K562 (cell line): ENCODE data around the gene APCDD1L. TPM values are rescaled to one million over a fixed set of nuclear protein-coding genes. Genes with fewer than 3 reads are reported as not detected.

ENCODE experiments used
- ATAC-seq: fragments of 200-7000 bp; cut with Tn5 transposase; 3 replicates; pipeline ENCODE4 v1.9.1; 2020; ENCODE audit warnings: moderate library complexity
- BruUV-seq: library from RNA; stranded (reverse); fragments of 400-500 nt; replicated peaks from 2 replicates; lab custom pipeline; 2021; lab: Mats Ljungman, UMichigan
- CTCF ChIA-PET: fragments of 300-600 bp; formaldehyde crosslinking; extraction: SDS; loops from one replicate; lab custom pipeline; 2021; ENCODE audit warnings: low intra/inter-chr PET ratio; lab: Yijun Ruan, JAX
- POLR2A ChIA-PET: fragments of 300-600, 350-650 bp; sonication (Branson Sonifier 250); formaldehyde crosslinking; extraction: SDS; loops from one replicate; lab custom pipeline; 2021; ENCODE audit warnings: antibody characterized with exemption, inconsistent platforms; lab: Yijun Ruan, JAX
- DNase-seq, 4 experiments: peaks; one replicate each; pipeline versions ENCODE4 v3.0.0 to v3.0.0-alpha.2; 2011 to 2018; ENCODE audit warnings: low spot score in 3 of 4, mixed read lengths in 3 of 4; ENCODE audit errors: extremely low read depth in 1 of 4
- FAIRE-seq: peaks from 2 replicates; lab custom pipeline; 2011; peaks lifted over from hg19 to GRCh38; lab: Jason Lieb, UNC
- H2AFZ ChIP-seq: 2 replicates; pipeline ENCODE4 v1.6.0; 2011; ENCODE audit warnings: low read depth, low read length, control low read depth, inconsistent platforms
- H3K27ac ChIP-seq: fragments of 200-600 bp; 3 replicates; pipeline ENCODE4 v1.8.0; 2011; ENCODE audit warnings: low read depth, mild to moderate bottlenecking, control low read depth, inconsistent platforms, low read length, moderate library complexity, mixed read lengths; ENCODE audit errors: extremely low read depth
- H3K27me3 ChIP-seq, 2 experiments: fragments of 300-600 bp in 1 of 2; 2 replicates in 1 of 2; 3 replicates in 1 of 2; pipeline versions ENCODE4 v1.6.0 to v1.8.0; 2011; ENCODE audit warnings: inconsistent platforms in 2 of 2, low read length in 2 of 2, mild to moderate bottlenecking in 1 of 2, mixed read lengths in 1 of 2, moderate library complexity in 1 of 2; ENCODE audit not compliant: control insufficient read depth in 2 of 2, insufficient read depth in 2 of 2
- H3K36me3 ChIP-seq: fragments of 300-600 bp; 3 replicates; pipeline ENCODE4 v1.8.0; 2011; ENCODE audit warnings: mild to moderate bottlenecking, low read length, inconsistent platforms; ENCODE audit not compliant: control insufficient read depth, insufficient read depth
- H3K4me1 ChIP-seq, 2 experiments: fragments of 200-600 bp in 1 of 2; replicated peaks in 1 of 2; 2 replicates in 1 of 2; 3 replicates in 1 of 2; pipeline versions ENCODE4 v1.5.1 to v1.8.0; 2011; ENCODE audit warnings: inconsistent platforms in 2 of 2, low read length in 2 of 2, mild to moderate bottlenecking in 1 of 2, mixed read lengths in 1 of 2, moderate library complexity in 1 of 2; ENCODE audit not compliant: control insufficient read depth in 2 of 2, insufficient read depth in 2 of 2
- H3K4me2 ChIP-seq: 2 replicates; pipeline ENCODE4 v1.6.1; 2011; ENCODE audit warnings: low read length, control low read depth, inconsistent platforms, mixed read lengths; ENCODE audit not compliant: insufficient read depth
- H3K4me3 ChIP-seq: fragments of 200-600 bp; sonication (generic), shearing (Covaris generic); 2 replicates; pipeline ENCODE4 v1.5.1; 2016; ENCODE audit warnings: control low read depth, inconsistent platforms
- H3K79me2 ChIP-seq: fragments of 200-600 bp; 3 replicates; pipeline ENCODE4 v1.8.0; 2011; ENCODE audit warnings: low read length, inconsistent platforms; ENCODE audit not compliant: control insufficient read depth, insufficient read depth
- H3K9ac ChIP-seq, 2 experiments: 2 replicates each; pipeline versions ENCODE4 v1.6.0 to v1.6.1; 2011; ENCODE audit warnings: low read depth in 2 of 2, low read length in 2 of 2, control low read depth in 1 of 2, inconsistent platforms in 1 of 2, mild to moderate bottlenecking in 1 of 2, mixed read lengths in 1 of 2; ENCODE audit not compliant: insufficient read depth in 1 of 2
- H3K9me1 ChIP-seq: one replicate; pipeline ENCODE4 v1.6.0; 2011; ENCODE audit warnings: inconsistent platforms, mild to moderate bottlenecking, low read length, moderate library complexity; ENCODE audit not compliant: control insufficient read depth, insufficient read depth
- H3K9me3 ChIP-seq: replicated peaks from 2 replicates; pipeline ENCODE4 v1.5.1; 2011; ENCODE audit warnings: low read depth, low read length, inconsistent platforms; ENCODE audit not compliant: control insufficient read depth, insufficient read depth
- H4K20me1 ChIP-seq: replicated peaks from 2 replicates; pipeline ENCODE4 v1.6.1; 2011; ENCODE audit warnings: low read length, inconsistent platforms, mixed read lengths; ENCODE audit not compliant: control insufficient read depth, insufficient read depth
- CAMTA2 ChIP-seq: fragments of 250-450 bp; sonication (Bioruptor Pico); conservative IDR thresholded peaks from 2 replicates; pipeline ENCODE4 v1.5.1; 2022
- E2F4 ChIP-seq: sonication (generic); formaldehyde crosslinking; IDR thresholded peaks from 2 replicates; pipeline ENCODE4 v1.8.0; 2022; ENCODE audit warnings: mild to moderate bottlenecking, low read depth, missing genetic modification reagents
- KLF16 ChIP-seq: IDR thresholded peaks from 2 replicates; pipeline ENCODE4 v1.6.1; 2016; ENCODE audit warnings: antibody characterized with exemption
- MEF2A ChIP-seq: IDR thresholded peaks from 2 replicates; pipeline ENCODE4 v1.6.1; 2011; ENCODE audit warnings: low read depth, mild to moderate bottlenecking, low read length, moderate library complexity; ENCODE audit not compliant: control insufficient read depth
- RUNX1 ChIP-seq: sonication (generic); IDR thresholded peaks from 2 replicates; pipeline ENCODE4 v1.6.1; 2016; ENCODE audit warnings: antibody characterized with exemption, low read depth
- ZNF224 ChIP-seq: sonication (generic); formaldehyde crosslinking; IDR thresholded peaks from 2 replicates; pipeline ENCODE4 v1.8.0; 2022; ENCODE audit warnings: mild to moderate bottlenecking, missing genetic modification reagents
- ZNF445 ChIP-seq: fragments of 250-450 bp; sonication (Bioruptor Pico); IDR thresholded peaks from 2 replicates; pipeline ENCODE4 v1.4.0; 2020; ENCODE audit warnings: low read depth, mild to moderate bottlenecking, moderate library complexity
- ZNF717 ChIP-seq: fragments of 250-450 bp; sonication (Bioruptor Pico); IDR thresholded peaks from 2 replicates; pipeline ENCODE4 v1.5.0; 2021
- WGBS: fragments of 100-300 bp; shearing (Covaris generic); methylation state at CpG from one replicate; pipeline ENCODE4 v1.1.6; 2016; ENCODE audit warnings: low coverage, mixed read lengths; ENCODE audit not compliant: insufficient coverage; ENCODE audit errors: missing lambda C conversion rate; 5-methylcytosine and 5-hydroxymethylcytosine counted together
- in situ Hi-C: fragments of 300-500 bp; cut with MboI; formaldehyde crosslinking; loops from 4 replicates; pipeline ENCODE4 v1.15.0; 2018; ENCODE audit warnings: inconsistent platforms, mixed read lengths
- intact Hi-C: fragments of 100-400 bp; cut with micrococcal nuclease; formaldehyde crosslinking; loops from 2 replicates; pipeline ENCODE4 v1.14.2; 2022
- polyA plus RNA-seq, 8 experiments: library from polyadenylated mRNA; depleted of rRNA in 4 of 8; stranded (reverse) in 5 of 8; unstranded in 3 of 8; fragments of >200 nt; fragmentation: Nextera tagmentation in 2 of 8; fragmentation: Illumina TruSeq in 1 of 8; extraction: Ambion mirVana in 2 of 8; extraction: Trizol in 1 of 8; gene quantifications; 2 replicates each; pipeline versions ENCODE4 v1.2.1 to v1.2.3, GENCODE V29; 2011 to 2014; ENCODE audit warnings: inconsistent platforms in 1 of 8, missing spikeins in 1 of 8
- total RNA-seq, 7 experiments: library from RNA; depleted of rRNA in 6 of 7; stranded (reverse); fragments of >200 nt in 6 of 7; fragmentation: Illumina TruSeq in 2 of 7; extraction: Trizol in 2 of 7; gene quantifications; 2 replicates each; pipeline versions ENCODE4 v1.2.1 to v1.2.3, GENCODE V29; 2011 to 2021; ENCODE audit warnings: low replicate concordance in 1 of 7

Gene APCDD1L
- total and polyA plus RNA-seq, 9 of the 15 experiments (the other 6 are each of a cell fraction or from before 2014, with no cell fraction given), result not detected

GRCh38 chr20:58555078-58555765 lies 40.0 kb upstream of the APCDD1L start:
- no peak overlapping the region for H2AFZ ChIP-seq
- H3K36me3 ChIP-seq, result no peaks in the 10 kb centered on the region
- POLR2A ChIA-PET, result interaction anchor here (0.5 to 0.7 kb wide), 4 partner anchors 13 to 1395 kb away, joined by 3 to 6 read pairs (median 4); no protein-coding TSS in a partner anchor
- WGBS, result 13% methylated on average over 3 of the region's 3 CpGs
- no TSS peak for BruUV-seq
- no peaks in the 10 kb centered on the region for H3K79me2 ChIP-seq
- in situ Hi-C loops (no loop called here), intact Hi-C loops (no loop called here)
- H3K9me3 ChIP-seq, result no peaks in the 10 kb centered on the region
- peaks cover 0 to 2% of the 10 kb centered on the region in 2 experiments; a peak in 2 of 5 replicates for H3K4me1 ChIP-seq
- no peak for ATAC-seq
- H4K20me1 ChIP-seq, result no peaks in the 10 kb centered on the region; the same call in 1 of the 2 replicates
- TF ChIP-seq KLF16, result no peak
- no peak for TF ChIP-seq CAMTA2 (CRISPR knock-in tag)
- no peak for TF ChIP-seq RUNX1
- no peak for TF ChIP-seq ZNF717 (CRISPR knock-in tag)
- no peak for TF ChIP-seq E2F4 (CRISPR knock-in tag)
- TF ChIP-seq MEF2A, result no peak
- no peak for TF ChIP-seq ZNF224 (CRISPR knock-in tag)
- no peak for TF ChIP-seq ZNF445
- CTCF ChIA-PET, result no interaction called here
- no peak overlapping the region for H3K4me3 ChIP-seq
- H3K27me3 ChIP-seq, result peaks cover 8 to 63% of the 10 kb centered on the region in 2 experiments; a peak in 4 of 5 replicates
- no peak for DNase-seq
- H3K27ac ChIP-seq, result no peak overlapping the region
- H3K9me1 ChIP-seq, result no peaks in the 10 kb centered on the region
- H3K4me2 ChIP-seq, result no peak overlapping the region
- no peak overlapping the region for H3K9ac ChIP-seq
- no peak for FAIRE-seq
